Natural killer cell treated with Interleukin-12 subunit alpha and Interleukin-12 subunit beta and Interleukin-15 and Interleukin-18, amount 100 ng/mL, for 72 hours (primary cell): ENCODE measurements around the gene STAB2. TPM values are rescaled to one million over a fixed set of nuclear protein-coding genes. Genes with fewer than 3 reads are reported as not detected.
"Not testable (repeated sequence)": the region's sequence is repeated elsewhere in the genome, so short reads cannot be mapped to it uniquely, and the experiment has no call there.

ENCODE experiments used
- ATAC-seq, 2 donors: fragments of 150-1000 bp; cut with Tn5 transposase in 1 of 2; sonication (Bioruptor Pico), chemical (Tn5 transposase) in 1 of 2; 2 replicates each; pipeline ENCODE4 v1.10.0; 2021
- DNase-seq: peaks from one replicate; pipeline ENCODE4 v3.0.0; 2022; ENCODE audit warnings: low spot score
- H3K27ac Mint-ChIP-seq, 2 donors: 1 replicate in 1 of 2; 2 replicates in 1 of 2; pipeline ENCODE4 v1.8.0; 2022; ENCODE audit warnings: mixed read lengths in 2 of 2, mild to moderate bottlenecking in 1 of 2, moderate library complexity in 1 of 2
- H3K27me3 Mint-ChIP-seq, 2 donors: 1 replicate in 1 of 2; 2 replicates in 1 of 2; pipeline ENCODE4 v1.8.0; 2022; ENCODE audit warnings: mixed read lengths in 2 of 2
- H3K36me3 Mint-ChIP-seq: one replicate; pipeline ENCODE4 v1.8.0; 2022; ENCODE audit warnings: mixed read lengths
- H3K4me1 Mint-ChIP-seq, 2 donors: 1 replicate in 1 of 2; 2 replicates in 1 of 2; pipeline ENCODE4 v1.8.0; 2022; ENCODE audit warnings: low read depth in 2 of 2, mixed read lengths in 2 of 2, mild to moderate bottlenecking in 1 of 2
- H3K4me3 Mint-ChIP-seq: one replicate; pipeline ENCODE4 v1.8.0; 2022; ENCODE audit warnings: mixed read lengths
- H3K9me3 Mint-ChIP-seq: 2 replicates; pipeline ENCODE4 v1.8.0; 2022; ENCODE audit warnings: mixed read lengths
- total RNA-seq, 2 donors: library from RNA; stranded (reverse); gene quantifications; one replicate each; pipeline ENCODE4 v1.2.3, GENCODE V29; 2022

The STAB2 gene
- total RNA-seq, 2 donors from 2014 or later = not detected

- H3K4me3 Mint-ChIP-seq = no peak overlapping the region
Observed at GRCh38 chr12:103802586-103802886, 215.5 kb downstream of the STAB2 start.

DNA sequence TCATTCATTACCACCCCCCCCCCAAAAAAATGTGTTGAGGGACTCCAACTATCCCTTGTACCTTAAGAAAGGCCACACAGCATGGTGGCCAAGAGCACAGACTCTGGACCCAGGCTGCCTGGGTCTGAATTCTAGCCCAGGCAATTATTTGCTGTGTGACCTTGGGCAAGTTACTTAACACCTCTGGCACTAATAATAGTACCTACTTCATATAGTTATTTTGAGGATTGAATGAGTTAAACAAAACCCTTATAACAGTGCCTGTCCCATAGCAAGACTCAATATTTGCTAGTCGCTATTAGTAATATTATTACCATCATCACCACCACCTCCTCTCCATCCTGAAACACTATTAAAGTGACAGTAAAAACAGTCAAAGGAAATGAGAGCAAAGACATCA is 216.8 kb downstream of the STAB2 start:
- DNase-seq (no peak), ATAC-seq (no peak)
- H3K4me3 Mint-ChIP-seq = no peak overlapping the region
- no peaks in the 10 kb centered on the region for H3K9me3 Mint-ChIP-seq
- no peak overlapping the region for H3K27ac Mint-ChIP-seq
- H3K36me3 Mint-ChIP-seq = no peaks in the 10 kb centered on the region
- H3K4me1 Mint-ChIP-seq = peaks cover 11 to 21% of the 10 kb centered on the region in 2 donors
- no peaks in the 10 kb centered on the region for H3K27me3 Mint-ChIP-seq

More at GRCh38 chr12:103802586-103802886, 215.5 kb downstream of the STAB2 start:
- DNase-seq (no peak), ATAC-seq (no peak)
- Mint-ChIP-seq H3K27me3 (no peaks in the 10 kb centered on the region), H3K27ac (no peak overlapping the region), H3K4me1 (peaks cover 11 to 21% of the 10 kb centered on the region in 2 donors), H3K36me3 (no peaks in the 10 kb centered on the region), H3K9me3 (no peaks in the 10 kb centered on the region)

- no peaks in the 10 kb centered on the region for H3K36me3 Mint-ChIP-seq
- peaks cover 0 to 10% of the 10 kb centered on the region in 2 donors for H3K4me1 Mint-ChIP-seq
- DNase-seq (no peak), ATAC-seq (no peak)
- no peak overlapping the region for H3K4me3 Mint-ChIP-seq
- H3K9me3 Mint-ChIP-seq = no peaks in the 10 kb centered on the region
- H3K27ac Mint-ChIP-seq = no peak overlapping the region
- no peaks in the 10 kb centered on the region for H3K27me3 Mint-ChIP-seq
Observed at GRCh38 chr12:103805655-103806360, 218.7 kb downstream of the STAB2 start.

DNA sequence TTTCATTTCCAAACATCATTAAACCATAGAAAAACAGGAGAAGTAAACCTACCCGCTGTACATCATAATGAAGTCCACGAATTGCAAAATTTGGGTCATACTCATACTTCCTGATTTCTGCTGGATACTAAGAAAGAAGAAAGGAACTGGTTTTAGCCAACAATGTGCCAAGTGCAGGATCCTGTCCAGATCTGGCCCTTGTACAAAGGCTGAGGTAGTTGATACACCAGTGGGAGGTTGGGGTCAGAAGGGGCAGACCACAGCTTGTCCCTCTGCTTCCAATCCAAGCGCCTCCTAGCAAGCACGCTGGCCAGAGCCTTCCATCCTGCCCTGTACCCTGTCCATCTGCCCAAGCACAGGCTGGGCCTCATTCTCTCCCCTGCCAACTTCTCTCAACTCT is 219.7 kb downstream of the STAB2 start:
- Mint-ChIP-seq H3K27ac (no peak overlapping the region), H3K4me1 (peaks cover 0 to 7% of the 10 kb centered on the region in 2 donors)

DNA sequence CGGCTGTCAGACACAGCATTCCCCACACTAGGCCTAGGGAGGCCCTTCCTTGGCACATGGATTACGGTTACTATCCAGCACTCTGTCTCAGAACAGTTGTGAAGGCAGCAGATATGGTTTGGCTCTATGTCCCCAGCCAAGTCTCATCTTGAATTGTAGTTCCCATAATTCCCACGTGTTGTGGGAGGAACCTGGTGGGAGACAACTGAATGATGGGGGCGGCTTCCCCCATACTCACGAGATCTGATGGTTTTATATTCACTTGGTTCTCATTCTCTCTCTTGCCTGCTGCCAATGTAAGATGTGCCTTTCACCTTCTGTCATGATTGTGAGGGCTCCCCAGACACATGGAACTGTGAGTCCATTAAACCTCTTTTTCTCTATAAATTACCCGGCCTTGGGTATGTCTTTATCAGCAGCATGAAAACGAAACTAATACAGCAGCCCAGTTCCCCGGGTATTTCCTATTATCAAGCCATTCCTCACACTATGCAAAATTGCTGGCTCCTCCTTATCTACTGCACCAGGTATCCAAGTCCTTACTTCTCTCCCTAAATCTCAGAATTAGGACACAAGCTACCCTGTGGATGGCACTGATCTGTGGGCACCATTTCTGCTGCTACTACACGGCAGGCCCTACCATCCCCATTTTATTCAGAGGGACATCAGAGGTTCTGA is 220.6 kb downstream of the STAB2 start:
- Mint-ChIP-seq H3K27me3 (no peaks in the 10 kb centered on the region), H3K36me3 (no peaks in the 10 kb centered on the region), H3K9me3 (no peaks in the 10 kb centered on the region), H3K4me3 (no peak overlapping the region), H3K4me1 (peaks cover 0 to 4% of the 10 kb centered on the region in 2 donors), H3K27ac (no peak overlapping the region)
- DNase-seq = no peak
- no peak for ATAC-seq

More for the DNA sequence above, 219.7 kb downstream of the STAB2 start:
- ATAC-seq (no peak), DNase-seq (no peak)
- Mint-ChIP-seq H3K36me3 (no peaks in the 10 kb centered on the region), H3K27me3 (no peaks in the 10 kb centered on the region), H3K4me3 (no peak overlapping the region), H3K9me3 (no peaks in the 10 kb centered on the region)

GRCh38 chr12:103808239-103808880 is 221.3 kb downstream of the STAB2 start:
- ATAC-seq (no peak), DNase-seq (no peak)
- Mint-ChIP-seq H3K27me3 (no peaks in the 10 kb centered on the region), H3K9me3 (no peaks in the 10 kb centered on the region), H3K36me3 (no peaks in the 10 kb centered on the region), H3K4me3 (no peak overlapping the region), H3K27ac (no peak overlapping the region), H3K4me1 (peaks cover 0 to 4% of the 10 kb centered on the region in 2 donors)

DNA sequence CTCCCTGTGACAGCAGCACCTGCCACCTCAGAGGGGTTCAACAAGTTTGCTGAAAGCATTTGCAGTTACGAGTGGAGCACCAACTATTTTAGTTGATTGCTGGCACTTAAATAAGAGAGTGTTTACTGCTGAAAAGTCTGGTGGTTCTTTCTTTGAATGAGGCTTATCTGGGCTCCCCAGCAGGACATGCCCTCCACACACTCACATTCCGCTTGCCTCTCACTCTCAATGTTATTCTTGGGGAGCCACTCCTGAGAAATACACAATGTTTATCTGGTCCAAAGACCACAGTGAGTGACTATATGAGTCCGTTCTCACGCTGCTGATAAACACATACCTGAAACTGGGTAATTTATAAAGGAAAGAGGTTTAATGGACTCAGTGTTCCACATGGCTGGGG is 222.1 kb downstream of the STAB2 start:
- no peak for ATAC-seq
- Mint-ChIP-seq H3K27ac (no peak overlapping the region), H3K9me3 (no peaks in the 10 kb centered on the region), H3K27me3 (no peaks in the 10 kb centered on the region), H3K36me3 (no peaks in the 10 kb centered on the region), H3K4me1 (peaks cover 0 to 4% of the 10 kb centered on the region in 2 donors), H3K4me3 (no peak overlapping the region)
- DNase-seq = no peak

DNA sequence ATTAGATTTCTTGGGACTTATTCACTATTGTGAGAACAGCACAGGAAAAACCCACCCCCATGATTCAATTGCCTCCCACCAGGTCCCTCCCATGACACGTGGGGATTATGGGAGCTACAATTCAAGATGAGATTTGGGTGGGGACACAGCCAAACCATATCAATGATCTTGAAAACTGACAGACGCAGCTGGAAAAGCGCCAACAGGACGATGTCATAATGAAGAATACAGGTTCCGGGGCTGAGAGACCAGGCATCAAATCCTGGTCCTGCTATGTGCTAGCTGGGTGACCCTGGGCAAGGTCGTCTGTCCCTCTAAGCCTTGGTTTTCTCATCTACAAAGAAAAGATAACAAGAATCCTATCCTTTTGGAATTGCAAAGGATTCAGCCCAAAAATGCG is 222.6 kb downstream of the STAB2 start:
- DNase-seq, H3K27me3 Mint-ChIP-seq, H3K27ac Mint-ChIP-seq, ATAC-seq, H3K9me3 Mint-ChIP-seq, H3K36me3 Mint-ChIP-seq, H3K4me1 Mint-ChIP-seq, H3K4me3 Mint-ChIP-seq: not testable (repeated sequence)

DNA sequence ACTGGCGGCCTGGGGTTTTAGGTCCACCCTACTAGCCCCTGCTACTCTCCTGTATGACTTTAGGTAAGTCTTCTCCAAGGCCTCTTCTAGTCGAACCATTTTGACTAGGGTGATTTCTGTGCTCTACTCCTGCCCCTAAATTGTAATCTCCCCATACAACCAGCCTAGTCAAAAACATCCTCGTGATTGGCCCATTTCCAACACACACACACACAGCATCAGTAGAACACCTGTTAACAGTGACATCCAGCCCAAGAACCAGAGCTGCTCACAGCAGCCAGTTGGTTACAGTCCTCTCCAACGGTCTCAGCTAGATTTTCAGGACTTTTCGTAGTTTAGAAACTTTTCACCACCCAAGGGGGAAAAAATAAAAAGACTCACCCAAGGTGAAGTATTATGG is 223.0 kb downstream of the STAB2 start:
- no peaks in the 10 kb centered on the region for H3K9me3 Mint-ChIP-seq
- H3K27me3 Mint-ChIP-seq = no peaks in the 10 kb centered on the region
- H3K27ac Mint-ChIP-seq = no peak overlapping the region
- no peaks in the 10 kb centered on the region for H3K36me3 Mint-ChIP-seq
- no peak overlapping the region for H3K4me3 Mint-ChIP-seq
- DNase-seq = no peak
- peaks cover 0 to 4% of the 10 kb centered on the region in 2 donors for H3K4me1 Mint-ChIP-seq
- ATAC-seq = no peak

DNA sequence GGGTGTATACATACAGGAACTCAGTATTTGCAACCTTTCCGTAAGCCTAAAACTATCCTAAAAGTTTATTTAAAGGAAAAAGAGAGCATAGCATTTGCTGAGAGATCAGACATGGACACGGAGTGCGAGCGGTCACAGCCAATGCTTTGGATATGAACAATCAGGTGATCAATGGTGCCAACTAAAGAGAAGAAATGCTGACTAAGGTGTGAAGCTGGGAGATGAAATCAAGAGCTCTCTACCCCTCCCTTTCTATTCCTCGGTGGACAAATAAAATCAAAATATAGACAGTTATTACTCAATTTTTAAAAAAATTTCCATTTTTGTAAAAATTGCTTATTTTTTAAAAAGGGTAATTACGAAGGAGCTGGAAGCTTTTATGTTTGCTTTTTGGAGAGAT is 224.7 kb downstream of the STAB2 start:
- H3K27ac Mint-ChIP-seq = no peak overlapping the region
- ATAC-seq = no peak
- no peak for DNase-seq
- H3K9me3 Mint-ChIP-seq = no peaks in the 10 kb centered on the region
- no peaks in the 10 kb centered on the region for H3K36me3 Mint-ChIP-seq
- no peak overlapping the region for H3K4me3 Mint-ChIP-seq
- no peaks in the 10 kb centered on the region for H3K27me3 Mint-ChIP-seq
- H3K4me1 Mint-ChIP-seq = no peaks in the 10 kb centered on the region

GRCh38 chr12:103812789-103813188 is 225.7 kb downstream of the STAB2 start:
- DNase-seq (no peak), ATAC-seq (no peak)
- H3K27me3 Mint-ChIP-seq = no peaks in the 10 kb centered on the region
- H3K4me3 Mint-ChIP-seq = no peak overlapping the region
- no peak overlapping the region for H3K27ac Mint-ChIP-seq
- H3K9me3 Mint-ChIP-seq = no peaks in the 10 kb centered on the region
- H3K36me3 Mint-ChIP-seq = no peaks in the 10 kb centered on the region
- H3K4me1 Mint-ChIP-seq = no peaks in the 10 kb centered on the region

DNA sequence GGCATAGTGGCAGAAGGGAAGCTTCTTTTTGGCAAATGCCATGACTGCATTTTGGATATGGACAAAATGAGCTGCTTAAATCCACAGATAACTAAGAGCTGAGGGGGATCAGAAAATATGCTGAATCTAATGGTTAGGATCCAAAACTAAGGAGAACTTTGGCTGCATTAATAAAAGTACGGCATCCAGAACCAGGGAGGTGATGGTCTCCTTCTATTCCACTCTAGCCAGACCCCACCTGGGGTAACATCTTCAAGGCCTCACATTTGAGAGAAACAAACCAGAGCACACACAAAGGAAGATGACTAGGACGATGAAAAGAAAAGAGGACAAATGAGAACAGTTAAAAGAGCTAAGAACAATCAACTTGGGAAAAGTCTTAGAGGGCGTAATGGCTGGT is 226.4 kb downstream of the STAB2 start:
- ATAC-seq (no peak), DNase-seq (no peak)
- Mint-ChIP-seq H3K27ac (no peak overlapping the region), H3K36me3 (no peaks in the 10 kb centered on the region), H3K9me3 (no peaks in the 10 kb centered on the region), H3K4me3 (no peak overlapping the region), H3K4me1 (no peaks in the 10 kb centered on the region), H3K27me3 (no peaks in the 10 kb centered on the region)

- no peaks in the 10 kb centered on the region for H3K27me3 Mint-ChIP-seq
- H3K4me3 Mint-ChIP-seq = no peak overlapping the region
- no peaks in the 10 kb centered on the region for H3K36me3 Mint-ChIP-seq
- H3K9me3 Mint-ChIP-seq = no peaks in the 10 kb centered on the region
- peaks cover 0 to under 1% of the 10 kb centered on the region in 2 donors for H3K4me1 Mint-ChIP-seq
- ATAC-seq = no peak
- no peak overlapping the region for H3K27ac Mint-ChIP-seq
- no peak for DNase-seq
Observed at GRCh38 chr12:103813949-103814348, 226.9 kb downstream of the STAB2 start.

DNA sequence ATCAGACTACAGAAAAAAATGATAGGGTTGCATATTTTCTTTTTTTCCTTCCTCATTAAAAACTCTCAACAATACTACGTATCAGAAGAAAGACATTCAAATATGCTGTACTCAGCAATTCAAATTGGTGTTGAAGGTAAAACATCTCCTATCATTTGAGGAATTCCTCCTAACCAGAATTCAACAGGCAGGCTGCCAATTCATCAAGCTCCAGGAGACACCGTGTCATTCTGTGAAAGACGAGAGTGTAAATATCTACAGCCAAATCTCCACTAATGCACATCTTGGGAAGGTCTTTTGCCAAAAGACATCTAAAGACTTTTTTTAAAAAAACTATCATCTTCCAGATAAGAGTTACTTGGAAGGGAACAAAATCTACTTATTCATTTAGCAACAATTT is 227.4 kb downstream of the STAB2 start:
- Mint-ChIP-seq H3K27me3 (no peaks in the 10 kb centered on the region), H3K27ac (no peak overlapping the region), H3K4me1 (peaks cover 0 to 2% of the 10 kb centered on the region in 2 donors), H3K9me3 (no peaks in the 10 kb centered on the region), H3K4me3 (no peak overlapping the region), H3K36me3 (no peaks in the 10 kb centered on the region)
- ATAC-seq (no peak), DNase-seq (no peak)
